ENCODE results near the gene GPR157.
"Not testable (repeated sequence)": the region's sequence is repeated elsewhere in the genome, so short reads cannot be mapped to it uniquely, and the experiment has no call there.

The GPR157 gene

GRCh38 chr1:9128520-9129265 lies at the start of gene GPR157:
GPR157 (minus strand) TSS chr1:9129102; CDS start chr1:9129027, 75 bp downstream.
- peaks cover 62% of the 10 kb centered on the region for H3K4me1 Mint-ChIP-seq
- DNase-seq = peak; percentile 84
- H3K27ac Mint-ChIP-seq = peak within 1 kb of the TSS; percentile 59

GRCh38 chr1:9174762-9175161 lies 45.9 kb upstream of the GPR157 start:
- Mint-ChIP-seq H3K27ac (no peak overlapping the region), H3K36me3 (ENCODE audit: low read depth) (no peaks in the 10 kb centered on the region), H3K4me3 (no peak overlapping the region), H3K27me3 (peaks cover 16% of the 10 kb centered on the region), H3K9me3 (no peaks in the 10 kb centered on the region), H3K4me1 (no peaks in the 10 kb centered on the region)
- no peak for ATAC-seq
- DNase-seq = no peak

More at GRCh38 chr1:9128520-9129265, at the start of gene GPR157:
- no peaks in the 10 kb centered on the region for H3K9me3 Mint-ChIP-seq
- H3K27me3 Mint-ChIP-seq = peaks cover 7% of the 10 kb centered on the region
- no peaks in the 10 kb centered on the region for H3K36me3 Mint-ChIP-seq (ENCODE audit: low read depth)
- peak; percentile 78 for ATAC-seq
- peak within 1 kb of the TSS; percentile 83 for H3K4me3 Mint-ChIP-seq

- ATAC-seq (no peak), DNase-seq (no peak)
- no peaks in the 10 kb centered on the region for H3K4me1 Mint-ChIP-seq
- peaks cover 16% of the 10 kb centered on the region for H3K27me3 Mint-ChIP-seq
- H3K27ac Mint-ChIP-seq = no peak overlapping the region
- H3K36me3 Mint-ChIP-seq (ENCODE audit: low read depth) = no peaks in the 10 kb centered on the region
- no peak overlapping the region for H3K4me3 Mint-ChIP-seq
- H3K9me3 Mint-ChIP-seq = no peaks in the 10 kb centered on the region
Observed at GRCh38 chr1:9174243-9174642, 45.3 kb upstream of the GPR157 start.

- DNase-seq (no peak), ATAC-seq (no peak)
- Mint-ChIP-seq H3K4me1 (no peaks in the 10 kb centered on the region), H3K27ac (no peak overlapping the region), H3K36me3 (ENCODE audit: low read depth) (no peaks in the 10 kb centered on the region), H3K9me3 (no peaks in the 10 kb centered on the region), H3K4me3 (no peak overlapping the region), H3K27me3 (peaks cover 9% of the 10 kb centered on the region)
Observed at GRCh38 chr1:9169601-9170137, 40.8 kb upstream of the GPR157 start.

- H3K27ac Mint-ChIP-seq = no peak overlapping the region
- H3K9me3 Mint-ChIP-seq = no peaks in the 10 kb centered on the region
- peaks cover under 1% of the 10 kb centered on the region for H3K27me3 Mint-ChIP-seq
- no peak overlapping the region for H3K4me3 Mint-ChIP-seq
- H3K36me3 Mint-ChIP-seq (ENCODE audit: low read depth) = no peaks in the 10 kb centered on the region
- no peak for DNase-seq
- peaks cover 12% of the 10 kb centered on the region for H3K4me1 Mint-ChIP-seq
- no peak for ATAC-seq
Observed at GRCh38 chr1:9167638-9168037, 38.7 kb upstream of the GPR157 start.

- DNase-seq (no peak), ATAC-seq (no peak)
- Mint-ChIP-seq H3K36me3 (ENCODE audit: low read depth) (no peaks in the 10 kb centered on the region), H3K27ac (no peak overlapping the region), H3K4me1 (peaks cover 12% of the 10 kb centered on the region), H3K27me3 (no peaks in the 10 kb centered on the region), H3K9me3 (no peaks in the 10 kb centered on the region), H3K4me3 (no peak overlapping the region)
Observed at GRCh38 chr1:9166289-9167235, 37.7 kb upstream of the GPR157 start.

- Mint-ChIP-seq H3K9me3 (no peaks in the 10 kb centered on the region), H3K27me3 (peaks cover 1% of the 10 kb centered on the region), H3K4me3 (no peak overlapping the region), H3K27ac (no peak overlapping the region), H3K36me3 (ENCODE audit: low read depth) (no peaks in the 10 kb centered on the region), H3K4me1 (peaks cover 12% of the 10 kb centered on the region)
- ATAC-seq (no peak), DNase-seq (no peak)
Observed at GRCh38 chr1:9165396-9165795, 36.5 kb upstream of the GPR157 start.

- H3K27ac Mint-ChIP-seq = no peak overlapping the region
- no peak for ATAC-seq
- H3K4me3 Mint-ChIP-seq = no peak overlapping the region
Observed at GRCh38 chr1:9164919-9165318, 36.0 kb upstream of the GPR157 start.

GRCh38 chr1:9164532-9164900 lies 35.6 kb upstream of the GPR157 start:
- Mint-ChIP-seq H3K9me3 (no peaks in the 10 kb centered on the region), H3K27ac (no peak overlapping the region), H3K27me3 (peaks cover 5% of the 10 kb centered on the region), H3K4me3 (no peak overlapping the region), H3K4me1 (peaks cover 12% of the 10 kb centered on the region), H3K36me3 (ENCODE audit: low read depth) (no peaks in the 10 kb centered on the region)
- no peak for DNase-seq
- no peak for ATAC-seq

More at GRCh38 chr1:9164919-9165318, 36.0 kb upstream of the GPR157 start:
- DNase-seq = no peak
- no peaks in the 10 kb centered on the region for H3K9me3 Mint-ChIP-seq
- H3K36me3 Mint-ChIP-seq (ENCODE audit: low read depth) = no peaks in the 10 kb centered on the region
- H3K4me1 Mint-ChIP-seq = peaks cover 12% of the 10 kb centered on the region
- H3K27me3 Mint-ChIP-seq = peaks cover 5% of the 10 kb centered on the region

- ATAC-seq = no peak
- Mint-ChIP-seq H3K4me1 (peaks cover 12% of the 10 kb centered on the region), H3K4me3 (no peak overlapping the region), H3K27ac (no peak overlapping the region), H3K27me3 (peaks cover 5% of the 10 kb centered on the region), H3K9me3 (no peaks in the 10 kb centered on the region), H3K36me3 (ENCODE audit: low read depth) (no peaks in the 10 kb centered on the region)
- DNase-seq = no peak
Observed at GRCh38 chr1:9161963-9162362, 33.1 kb upstream of the GPR157 start.

GRCh38 chr1:9161342-9161741 lies 32.4 kb upstream of the GPR157 start:
- Mint-ChIP-seq H3K27me3 (peaks cover 5% of the 10 kb centered on the region), H3K4me1 (peaks cover 12% of the 10 kb centered on the region), H3K27ac (no peak overlapping the region), H3K36me3 (ENCODE audit: low read depth) (no peaks in the 10 kb centered on the region), H3K9me3 (no peaks in the 10 kb centered on the region), H3K4me3 (no peak overlapping the region)
- DNase-seq (no peak), ATAC-seq (no peak)

- Mint-ChIP-seq H3K4me3 (no peak overlapping the region), H3K9me3 (no peaks in the 10 kb centered on the region), H3K27me3 (peaks cover 5% of the 10 kb centered on the region), H3K27ac (no peak overlapping the region), H3K36me3 (ENCODE audit: low read depth) (no peaks in the 10 kb centered on the region), H3K4me1 (peaks cover 12% of the 10 kb centered on the region)
- DNase-seq (no peak), ATAC-seq (no peak)
Observed at GRCh38 chr1:9160079-9160717, 31.3 kb upstream of the GPR157 start.

- no peak overlapping the region for H3K4me3 Mint-ChIP-seq
- ATAC-seq (no peak), DNase-seq (no peak)
- no peak overlapping the region for H3K27ac Mint-ChIP-seq
- H3K27me3 Mint-ChIP-seq = peaks cover 5% of the 10 kb centered on the region
- no peaks in the 10 kb centered on the region for H3K9me3 Mint-ChIP-seq
- H3K36me3 Mint-ChIP-seq (ENCODE audit: low read depth) = no peaks in the 10 kb centered on the region
- no peaks in the 10 kb centered on the region for H3K4me1 Mint-ChIP-seq
Observed at GRCh38 chr1:9155879-9156278, 27.0 kb upstream of the GPR157 start.

- not testable (repeated sequence) for H3K9me3 Mint-ChIP-seq; H3K27ac Mint-ChIP-seq; H3K4me3 Mint-ChIP-seq; H3K27me3 Mint-ChIP-seq; ATAC-seq; H3K36me3 Mint-ChIP-seq (ENCODE audit: low read depth); DNase-seq; H3K4me1 Mint-ChIP-seq
Observed at GRCh38 chr1:9155405-9155804, 26.5 kb upstream of the GPR157 start.
